Activated T-helper 17 cell treated with anti-CD3 and anti-CD28 coated beads, Interleukin-2, amount 50 U/mL, for 72 hours (primary cell): ENCODE measurements around the gene SELENOO. TPM values are rescaled to one million over a fixed set of nuclear protein-coding genes. Genes with fewer than 3 reads are reported as not detected.

ENCODE experiments used
- ATAC-seq: fragments of 150-1000 bp; cut with Tn5 transposase; replicated peaks from 2 replicates; pipeline ENCODE4 v1.10.0; 2021; ENCODE audit warnings: mild to moderate bottlenecking, moderate library complexity
- H3K27ac Mint-ChIP-seq: one replicate; pipeline ENCODE4 v1.8.0; 2022; ENCODE audit warnings: mixed read lengths
- H3K27me3 Mint-ChIP-seq: one replicate; pipeline ENCODE4 v1.8.0; 2022; ENCODE audit warnings: mixed read lengths
- H3K36me3 Mint-ChIP-seq: one replicate; pipeline ENCODE4 v1.8.0; 2022; ENCODE audit warnings: low read depth, mild to moderate bottlenecking, mixed read lengths
- H3K4me1 Mint-ChIP-seq: one replicate; pipeline ENCODE4 v1.8.0; 2022; ENCODE audit warnings: mixed read lengths
- H3K4me3 Mint-ChIP-seq: one replicate; pipeline ENCODE4 v1.8.0; 2022; ENCODE audit warnings: mild to moderate bottlenecking, mixed read lengths
- H3K9me3 Mint-ChIP-seq: one replicate; pipeline ENCODE4 v1.8.0; 2022; ENCODE audit warnings: mixed read lengths
- total RNA-seq, 2 donors: library from RNA; stranded (reverse); gene quantifications; one replicate each; pipeline ENCODE4 v1.2.3, GENCODE V29; 2022

Gene SELENOO
- total RNA-seq, 2 donors from 2014 or later, result 16.5 to 26.7 TPM

DNA sequence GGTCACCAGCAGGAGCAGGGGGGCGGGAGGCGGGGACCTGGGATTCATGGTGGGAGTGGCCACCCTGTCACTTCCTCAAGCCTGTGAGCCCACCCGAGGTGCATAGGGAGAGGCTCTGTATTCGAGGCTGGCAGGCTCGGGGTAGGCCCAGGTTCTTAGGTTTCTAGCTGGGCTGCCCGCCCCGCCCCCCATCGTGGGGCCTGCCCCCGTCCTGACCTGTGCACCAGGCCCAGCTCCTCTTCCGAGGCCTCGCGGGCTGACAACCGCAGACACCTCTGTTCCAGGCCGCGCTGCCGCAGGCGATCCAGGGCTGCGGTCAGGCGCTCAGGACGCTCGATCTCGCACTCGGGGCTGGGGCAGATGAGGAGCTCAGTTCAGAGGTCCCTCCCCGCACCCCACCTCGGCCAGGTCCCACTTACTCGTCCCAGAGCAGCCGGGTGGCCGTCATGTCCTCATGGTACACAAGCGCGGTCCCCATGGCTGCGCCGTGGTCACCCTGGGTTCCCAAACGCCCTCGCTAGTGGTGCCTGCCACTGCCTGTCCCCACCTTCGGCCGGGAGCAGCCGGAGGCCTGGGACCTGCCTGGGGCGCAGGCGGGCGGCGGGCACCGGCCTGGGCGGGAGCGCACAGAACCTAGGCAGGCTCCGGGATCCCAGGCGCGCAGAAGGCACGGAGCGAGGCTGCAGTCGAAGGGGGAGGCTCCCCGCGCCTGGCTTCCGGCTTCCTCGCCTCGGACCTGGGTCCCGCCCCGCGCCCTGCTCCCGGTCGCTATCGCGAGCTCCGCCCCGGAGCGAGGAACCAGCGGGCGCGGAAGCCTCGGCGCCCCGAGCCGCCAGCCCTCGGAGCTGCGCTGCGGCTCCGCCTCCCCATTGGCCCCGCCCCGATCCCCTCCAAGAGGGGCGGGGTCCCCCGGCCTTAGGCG is 50.0 kb downstream of the SELENOO start, which contains the start of gene HDAC10:
TSS of gene HDAC10 (minus strand) at position 711 of the 922 bp plus-strand sequence. CDS start at position 478, 233 bp downstream.
- Mint-ChIP-seq H3K36me3 (peaks cover 18% of the 10 kb centered on the region), H3K4me1 (peaks cover 8% of the 10 kb centered on the region), H3K27me3 (no peaks in the 10 kb centered on the region), H3K9me3 (no peaks in the 10 kb centered on the region), H3K27ac (no peak within 1 kb of the TSS), H3K4me3 (peak within 1 kb of the TSS; percentile 71)
- peak; percentile 89 for ATAC-seq

DNA sequence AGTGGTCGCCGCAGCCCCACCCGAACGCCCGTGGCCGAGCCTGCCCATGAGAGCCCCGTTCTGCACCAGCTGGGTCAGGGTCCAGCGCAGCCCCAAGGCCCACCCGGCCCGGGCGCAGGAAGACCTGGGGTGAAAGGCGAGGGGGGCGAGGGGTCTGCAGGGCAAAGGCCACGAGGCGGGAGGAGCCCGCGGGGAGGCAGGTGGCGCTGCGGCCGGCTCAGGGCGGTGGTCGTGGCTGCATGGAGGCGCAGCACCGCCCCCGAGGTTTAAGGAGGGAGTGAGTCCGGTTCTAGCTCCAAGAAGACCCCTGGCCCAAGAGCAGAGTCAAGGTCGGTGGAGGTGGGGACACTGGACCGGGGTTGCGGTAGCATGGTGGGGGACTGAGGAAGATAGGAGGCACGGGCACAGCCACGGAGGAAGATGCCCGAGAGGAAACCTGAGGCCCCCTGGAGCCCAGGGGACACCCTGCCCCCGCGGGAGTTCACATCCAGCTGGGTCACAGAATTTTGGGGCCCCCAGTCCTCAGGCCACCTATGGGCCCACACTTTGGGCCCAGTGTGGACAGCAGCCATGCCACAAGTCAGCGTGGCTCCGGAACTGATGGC is 50.8 kb downstream of the SELENOO start:
- Mint-ChIP-seq H3K27me3 (no peaks in the 10 kb centered on the region), H3K4me1 (peaks cover 8% of the 10 kb centered on the region), H3K4me3 (no peak overlapping the region), H3K9me3 (no peaks in the 10 kb centered on the region), H3K27ac (no peak overlapping the region), H3K36me3 (peaks cover 14% of the 10 kb centered on the region)
- ATAC-seq, result no peak

DNA sequence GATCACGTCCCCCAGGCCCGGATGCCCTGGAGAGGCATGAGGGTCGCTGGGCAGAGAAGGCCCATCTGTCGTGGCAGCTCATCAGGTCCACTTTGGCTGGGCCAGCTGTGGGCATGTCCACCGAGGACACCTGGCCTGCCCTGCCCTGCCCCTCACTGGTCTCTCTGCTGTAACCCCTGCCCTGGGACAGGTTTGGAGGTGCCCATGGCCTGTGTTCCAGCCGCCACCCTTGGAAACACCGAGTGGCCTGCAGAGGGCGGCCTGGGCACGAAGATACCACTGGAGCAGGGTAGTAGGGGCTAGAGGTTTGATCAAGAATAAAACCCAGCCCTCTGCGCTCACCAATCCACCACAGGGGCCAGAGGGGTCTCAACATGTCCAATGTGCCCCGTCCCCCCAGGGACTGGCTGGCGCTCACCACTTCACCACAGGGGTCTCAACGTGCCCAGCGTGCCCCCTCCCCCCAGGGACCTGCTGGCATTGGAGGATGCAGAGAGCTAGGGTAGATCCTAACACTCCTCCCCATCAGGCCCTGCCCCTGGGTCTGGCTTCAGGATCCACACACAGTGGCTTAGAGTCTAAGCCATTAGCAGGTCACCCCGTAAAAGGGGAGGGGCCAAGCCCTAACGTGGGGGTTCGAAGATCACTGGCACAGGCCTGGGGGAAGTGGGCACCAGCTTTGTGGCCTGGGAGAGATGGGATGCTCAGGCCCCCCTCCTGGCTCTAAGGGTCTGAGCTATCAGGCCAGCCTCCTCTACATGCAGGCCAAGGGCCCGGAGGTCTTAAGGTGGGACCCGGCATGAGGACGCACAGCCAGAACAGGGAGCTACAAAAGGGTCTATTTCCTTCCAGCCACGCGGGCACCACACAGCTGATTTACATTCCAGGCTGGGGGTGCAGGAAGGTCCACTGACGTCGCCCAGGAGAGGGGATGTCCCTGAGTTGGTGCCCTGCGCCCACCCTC is 51.6 kb downstream of the SELENOO start:
- H3K27ac Mint-ChIP-seq, result no peak overlapping the region
- ATAC-seq, result peak; percentile 65

DNA sequence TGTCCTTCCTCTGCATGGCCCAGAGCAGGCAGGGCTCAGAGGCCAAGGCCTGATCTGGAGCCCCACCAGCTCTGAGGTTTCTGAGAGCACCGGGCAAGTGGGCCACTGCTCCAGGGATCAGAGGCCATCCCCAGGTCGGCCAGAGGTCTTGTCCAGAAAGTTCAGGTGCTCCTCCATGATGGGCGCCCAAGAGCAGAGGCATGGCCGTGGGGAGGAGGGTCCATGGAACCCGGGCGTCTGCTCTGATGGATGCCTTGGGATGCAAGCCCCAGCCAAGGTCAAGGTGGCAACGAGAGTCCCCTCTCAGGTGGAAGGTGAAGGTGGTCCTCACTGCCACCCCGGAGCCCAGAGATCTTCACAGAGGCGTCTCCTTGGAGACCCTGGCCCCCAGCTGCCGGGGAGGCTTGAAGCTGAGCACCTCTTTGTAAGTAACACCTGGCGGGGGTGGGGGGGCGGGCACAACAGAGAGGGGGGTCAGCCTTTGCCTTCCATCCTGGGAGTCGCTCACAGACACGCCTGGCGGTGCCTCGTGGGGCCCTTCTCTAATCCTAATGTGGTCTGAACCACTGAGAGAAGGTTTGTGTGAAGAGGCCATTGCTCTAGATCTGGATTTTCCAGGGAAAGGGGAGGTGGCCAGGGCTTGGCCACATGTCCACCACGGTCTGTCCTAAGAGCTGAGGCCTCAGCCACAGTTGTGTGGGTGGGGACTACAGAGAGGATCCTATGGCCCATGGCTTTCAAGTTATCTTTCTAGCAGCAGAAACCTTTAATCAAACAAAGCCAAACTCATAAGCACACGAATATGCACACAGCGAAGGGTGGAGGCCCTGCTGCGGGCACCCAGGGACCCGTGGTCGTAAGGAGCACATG is 52.5 kb downstream of the SELENOO start:
- ATAC-seq, result no peak
- Mint-ChIP-seq H3K4me1 (no peaks in the 10 kb centered on the region), H3K36me3 (no peaks in the 10 kb centered on the region), H3K27me3 (no peaks in the 10 kb centered on the region), H3K4me3 (no peak overlapping the region), H3K9me3 (no peaks in the 10 kb centered on the region), H3K27ac (no peak overlapping the region)

More for the DNA sequence above, 51.6 kb downstream of the SELENOO start:
- Mint-ChIP-seq H3K4me3 (no peak overlapping the region), H3K36me3 (peaks cover 7% of the 10 kb centered on the region), H3K9me3 (no peaks in the 10 kb centered on the region), H3K4me1 (peaks cover 7% of the 10 kb centered on the region), H3K27me3 (no peaks in the 10 kb centered on the region)

DNA sequence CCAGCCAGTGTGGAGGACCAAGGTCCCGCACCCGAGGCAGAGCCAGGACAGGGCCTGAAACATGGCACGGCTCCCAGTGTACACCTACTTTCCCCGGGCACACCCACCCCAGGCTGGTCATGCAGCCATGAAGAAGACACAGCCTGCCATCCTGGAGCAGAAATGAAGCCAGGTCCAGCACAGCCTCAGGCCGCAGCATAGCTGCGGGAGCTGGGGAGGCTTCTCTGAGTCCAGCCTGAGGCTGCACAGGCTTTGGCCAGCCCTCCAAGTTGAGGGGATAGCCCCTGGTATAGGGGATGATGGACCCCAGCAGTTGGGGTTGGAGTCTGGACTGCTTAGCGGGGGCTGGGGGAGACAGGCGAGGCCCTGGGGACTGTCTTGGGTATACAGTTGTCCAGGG is 53.1 kb downstream of the SELENOO start:
- ATAC-seq, result no peak
- H3K27me3 Mint-ChIP-seq, result peaks cover 3% of the 10 kb centered on the region
- H3K9me3 Mint-ChIP-seq, result no peaks in the 10 kb centered on the region
- H3K4me1 Mint-ChIP-seq, result no peaks in the 10 kb centered on the region
- no peak overlapping the region for H3K27ac Mint-ChIP-seq
- no peak overlapping the region for H3K4me3 Mint-ChIP-seq
- H3K36me3 Mint-ChIP-seq, result no peaks in the 10 kb centered on the region

DNA sequence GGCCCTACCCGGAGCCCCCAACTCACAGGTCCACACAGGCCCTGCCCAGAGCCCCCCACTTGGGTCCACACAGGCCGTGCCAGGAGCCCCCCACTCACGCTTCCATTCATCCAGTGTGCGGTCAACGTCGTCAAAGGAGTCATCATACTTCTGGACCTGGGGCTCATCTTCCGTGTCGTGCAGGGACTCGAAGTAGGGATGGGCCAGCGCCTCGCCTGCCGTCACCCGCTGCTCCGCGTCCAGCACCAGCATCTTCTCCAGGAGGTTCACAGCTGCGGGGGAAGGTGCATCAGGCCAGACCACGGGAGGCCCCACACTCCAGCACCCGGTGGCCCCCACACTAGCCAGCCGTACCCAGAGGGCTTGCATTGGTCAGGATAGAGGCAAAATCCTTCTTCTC is 54.3 kb downstream of the SELENOO start:
- Mint-ChIP-seq H3K4me1 (no peaks in the 10 kb centered on the region), H3K36me3 (no peaks in the 10 kb centered on the region), H3K27me3 (peaks cover 5% of the 10 kb centered on the region), H3K27ac (no peak overlapping the region), H3K4me3 (no peak overlapping the region), H3K9me3 (no peaks in the 10 kb centered on the region)
- ATAC-seq, result no peak

DNA sequence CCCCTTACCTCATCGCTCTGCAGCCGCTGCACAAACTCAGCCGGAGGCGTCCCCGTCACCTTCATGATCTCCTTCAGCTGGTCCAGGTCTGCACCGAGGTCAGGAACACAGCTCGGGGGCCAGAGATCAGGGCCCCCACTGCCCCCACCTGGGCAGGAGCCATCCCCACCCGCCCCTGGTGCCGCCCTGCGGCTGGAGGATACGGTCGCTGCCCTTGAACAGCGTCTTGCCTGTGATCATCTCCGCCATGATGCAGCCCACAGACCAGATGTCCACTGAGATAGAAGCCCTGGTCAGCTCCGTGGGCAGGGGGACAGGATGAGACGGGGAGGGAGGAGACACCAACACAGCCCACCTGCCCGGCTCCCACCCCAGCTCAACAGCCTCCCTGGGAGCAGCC is 54.8 kb downstream of the SELENOO start:
- H3K4me1 Mint-ChIP-seq, result no peaks in the 10 kb centered on the region
- no peak for ATAC-seq
- no peak overlapping the region for H3K4me3 Mint-ChIP-seq
- no peak overlapping the region for H3K27ac Mint-ChIP-seq
- H3K9me3 Mint-ChIP-seq, result no peaks in the 10 kb centered on the region
- no peaks in the 10 kb centered on the region for H3K36me3 Mint-ChIP-seq
- peaks cover 5% of the 10 kb centered on the region for H3K27me3 Mint-ChIP-seq

DNA sequence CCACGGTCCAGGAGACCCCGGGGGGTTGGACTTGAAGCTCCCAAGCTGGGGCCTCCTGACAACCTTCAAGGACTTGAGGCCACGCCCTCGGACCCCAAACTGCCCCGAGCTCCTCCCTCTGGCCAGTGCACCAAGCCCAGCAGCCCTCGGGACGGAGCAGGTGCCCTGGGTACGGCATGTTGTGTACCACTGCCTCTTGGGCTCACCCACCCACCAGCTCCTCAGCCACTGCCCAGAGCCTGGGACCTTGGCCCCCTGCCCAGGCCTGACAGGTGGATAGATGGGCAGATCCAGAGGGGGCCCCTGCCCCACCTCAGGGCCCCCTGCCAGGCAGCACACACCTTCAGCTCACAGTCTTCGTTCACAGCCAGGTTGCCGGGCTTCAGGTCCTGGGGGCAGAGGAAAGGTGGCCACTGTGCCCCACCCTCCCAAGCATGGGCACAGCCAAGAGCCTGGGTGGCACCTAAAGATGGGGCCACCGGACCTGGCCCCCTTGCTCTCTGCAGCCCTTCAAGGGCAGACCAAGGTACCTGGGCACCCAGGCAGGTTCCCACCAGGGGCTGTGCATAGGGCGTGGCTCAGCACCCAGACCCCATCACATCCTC is 55.5 kb downstream of the SELENOO start:
- no peaks in the 10 kb centered on the region for H3K9me3 Mint-ChIP-seq
- ATAC-seq, result no peak
- H3K4me1 Mint-ChIP-seq, result no peaks in the 10 kb centered on the region
- no peaks in the 10 kb centered on the region for H3K36me3 Mint-ChIP-seq
- no peak overlapping the region for H3K4me3 Mint-ChIP-seq
- H3K27ac Mint-ChIP-seq, result no peak overlapping the region
- H3K27me3 Mint-ChIP-seq, result peaks cover 5% of the 10 kb centered on the region

DNA sequence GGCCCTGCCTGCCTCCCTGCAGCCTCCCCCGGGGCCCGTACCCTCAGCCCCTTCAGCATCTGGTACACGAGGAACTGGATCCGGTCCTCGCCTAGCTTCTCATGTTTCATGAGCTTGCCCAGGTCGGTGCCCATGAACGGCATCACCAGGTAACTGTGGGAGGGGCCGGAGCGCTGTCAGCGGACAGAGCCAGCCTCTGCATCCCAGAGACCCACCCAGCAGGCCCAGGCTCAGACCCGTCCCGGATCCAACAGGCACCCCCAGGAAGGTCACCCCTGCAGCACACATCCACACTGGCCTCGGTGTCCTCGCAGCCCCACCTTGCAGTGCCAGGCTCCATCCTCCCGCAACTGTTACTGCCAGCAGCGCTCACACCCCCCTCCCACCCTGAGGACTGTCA is 56.2 kb downstream of the SELENOO start:
- Mint-ChIP-seq H3K4me1 (no peaks in the 10 kb centered on the region), H3K9me3 (no peaks in the 10 kb centered on the region)

DNA sequence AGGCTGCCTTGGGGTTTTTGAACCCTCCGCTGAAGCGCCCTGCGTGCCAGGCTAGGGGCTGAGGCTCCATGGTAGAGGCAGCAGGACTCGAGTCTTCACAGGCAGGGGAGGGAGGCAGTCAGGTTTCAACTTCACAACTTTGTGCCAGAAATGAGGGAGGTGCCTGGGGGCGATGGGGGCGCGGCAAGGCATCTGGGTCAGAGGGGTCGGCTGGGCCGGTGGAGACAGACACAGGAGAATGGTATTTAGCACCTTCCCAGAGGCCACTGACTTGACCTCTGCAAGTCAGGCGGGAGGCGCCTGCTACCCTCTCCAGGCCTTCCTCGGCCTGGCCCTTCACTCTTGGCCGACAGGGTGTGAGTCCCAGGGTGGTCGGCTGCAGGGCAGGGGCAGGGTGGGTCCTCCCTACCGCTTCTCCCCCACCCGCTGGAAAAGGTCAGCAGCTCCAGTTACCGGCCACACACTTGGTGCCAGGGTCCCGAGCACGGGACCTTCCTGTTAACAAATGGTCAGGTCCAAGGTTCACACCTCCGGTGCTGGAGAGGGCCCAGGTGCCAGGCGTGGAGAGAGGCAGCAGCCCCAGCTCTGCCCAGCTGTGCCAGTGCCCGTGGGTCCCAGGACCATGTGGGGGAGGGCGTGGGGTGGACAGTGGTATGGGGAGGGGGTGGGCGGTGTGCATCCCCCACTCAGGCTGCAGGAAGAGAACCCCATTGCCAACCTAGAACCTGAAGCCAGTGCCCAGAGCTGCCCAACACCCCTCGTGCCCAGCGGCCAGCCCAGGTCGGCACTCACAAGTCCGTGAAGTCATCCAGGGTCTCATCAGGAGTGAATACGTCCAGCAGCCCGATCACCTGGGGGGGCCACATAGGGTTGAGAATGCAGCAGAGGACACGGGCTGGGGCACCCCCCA is 56.9 kb downstream of the SELENOO start:
- H3K27me3 Mint-ChIP-seq, result peaks cover 10% of the 10 kb centered on the region
- H3K27ac Mint-ChIP-seq, result no peak overlapping the region
- no peaks in the 10 kb centered on the region for H3K9me3 Mint-ChIP-seq
- no peaks in the 10 kb centered on the region for H3K4me1 Mint-ChIP-seq
- H3K36me3 Mint-ChIP-seq, result no peaks in the 10 kb centered on the region
- H3K4me3 Mint-ChIP-seq, result no peak overlapping the region
- ATAC-seq, result no peak

More for the DNA sequence above, 56.2 kb downstream of the SELENOO start:
- Mint-ChIP-seq H3K36me3 (no peaks in the 10 kb centered on the region), H3K4me3 (no peak overlapping the region), H3K27me3 (peaks cover 6% of the 10 kb centered on the region), H3K27ac (no peak overlapping the region)
- ATAC-seq, result no peak

DNA sequence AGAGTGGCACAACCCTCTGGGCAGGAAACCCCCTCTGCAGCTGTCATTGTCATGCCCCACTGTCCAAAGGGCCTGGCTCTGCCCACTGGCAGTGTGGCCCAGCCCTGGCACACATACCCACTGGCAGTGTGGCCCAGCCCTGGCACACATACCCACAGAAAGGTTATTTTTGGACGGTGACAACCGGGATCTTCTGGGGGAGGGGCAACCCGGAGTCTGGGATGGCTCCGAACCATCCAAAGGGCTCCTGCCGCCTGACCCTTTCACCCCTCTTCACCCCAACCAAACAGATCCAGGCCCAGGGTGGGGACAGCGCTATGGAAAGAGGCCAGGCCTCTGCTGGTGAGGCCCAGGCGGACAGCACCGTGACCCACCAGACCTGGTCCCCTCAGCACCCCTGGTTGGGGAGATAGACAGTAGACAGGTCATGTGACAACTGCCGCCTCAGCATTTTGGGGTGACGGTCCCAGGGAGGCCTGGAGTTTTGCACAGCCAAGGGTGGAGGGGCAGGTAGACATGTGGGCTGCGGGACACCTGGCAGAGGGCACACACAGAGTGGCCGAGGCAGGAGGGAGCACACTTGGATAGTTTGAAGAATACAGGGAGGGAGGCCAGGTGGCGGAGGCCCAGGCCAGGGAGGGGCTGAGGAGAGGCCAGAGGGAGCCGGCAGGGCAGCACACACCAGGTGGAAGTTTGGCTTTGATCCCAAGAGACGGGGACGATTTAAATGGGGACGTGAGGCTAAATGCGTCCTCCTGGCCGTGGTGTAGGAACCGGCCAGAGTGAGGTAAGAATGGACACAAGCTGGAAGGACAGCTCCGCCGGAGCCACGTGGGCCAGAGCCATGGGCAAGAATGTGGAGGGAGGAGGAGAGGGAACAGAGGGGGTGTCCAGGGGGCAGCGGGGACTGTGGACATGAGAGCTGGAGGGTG is 57.8 kb downstream of the SELENOO start:
- Mint-ChIP-seq H3K27ac (no peak overlapping the region), H3K36me3 (no peaks in the 10 kb centered on the region), H3K4me3 (no peak overlapping the region), H3K9me3 (no peaks in the 10 kb centered on the region), H3K27me3 (peaks cover 10% of the 10 kb centered on the region), H3K4me1 (no peaks in the 10 kb centered on the region)
- ATAC-seq, result no peak

DNA sequence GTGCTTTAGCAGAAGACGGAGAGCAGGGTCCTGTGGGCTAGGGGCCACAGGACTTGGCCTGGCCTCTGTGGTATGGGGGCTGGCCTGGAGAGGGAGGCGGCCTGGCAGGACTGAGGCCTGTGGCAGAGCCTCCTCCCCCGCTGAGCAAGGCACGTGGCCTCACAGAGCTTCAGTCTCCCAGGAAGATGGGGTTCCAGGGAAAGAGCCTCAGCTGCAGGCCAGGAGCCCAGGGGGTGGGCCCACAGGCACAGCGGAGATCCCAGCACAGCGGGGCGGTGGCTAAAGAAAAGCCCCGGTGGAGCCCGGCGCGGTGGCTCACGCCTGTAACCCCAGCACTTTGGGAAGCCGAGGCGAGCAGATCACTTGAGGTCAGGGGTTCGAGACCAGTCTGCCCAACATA is 58.5 kb downstream of the SELENOO start:
- peaks cover 10% of the 10 kb centered on the region for H3K27me3 Mint-ChIP-seq
- H3K4me1 Mint-ChIP-seq, result no peaks in the 10 kb centered on the region
- no peaks in the 10 kb centered on the region for H3K36me3 Mint-ChIP-seq
- no peak overlapping the region for H3K27ac Mint-ChIP-seq
- no peaks in the 10 kb centered on the region for H3K9me3 Mint-ChIP-seq
- no peak overlapping the region for H3K4me3 Mint-ChIP-seq
- ATAC-seq, result no peak
